Activated gamma-delta T cell treated with anti-CD3 and anti-CD28 coated beads, Interleukin-2, amount 50 U/mL, for 16 hours (primary cell): ENCODE data around the gene SORCS1.

Experiments
- DNase-seq: peaks from one replicate; pipeline ENCODE4 v3.0.0-alpha.2; 2020; ENCODE audit warnings: low read depth

Gene SORCS1

GRCh38 chr10:106734220-106734619 lies 430.3 kb downstream of the SORCS1 start:
- DNase-seq, result no peak

GRCh38 chr10:106728232-106728631 lies 436.3 kb downstream of the SORCS1 start:
- DNase-seq, result no peak

GRCh38 chr10:106727170-106727569 lies 437.3 kb downstream of the SORCS1 start:
- no peak for DNase-seq

- no peak for DNase-seq
These were observed 442.0 kb downstream of the SORCS1 start for GRCh38 chr10:106722524-106722923.

GRCh38 chr10:106720683-106721082 lies 443.8 kb downstream of the SORCS1 start:
- DNase-seq, result no peak

GRCh38 chr10:106716381-106716780 lies 448.1 kb downstream of the SORCS1 start:
- no peak for DNase-seq

GRCh38 chr10:106714734-106715555 lies 449.6 kb downstream of the SORCS1 start:
- DNase-seq, result no peak

- DNase-seq, result no peak
These were observed 450.7 kb downstream of the SORCS1 start for GRCh38 chr10:106713846-106714245.

- DNase-seq, result no peak
These were observed 451.5 kb downstream of the SORCS1 start for GRCh38 chr10:106712988-106713387.

GRCh38 chr10:106711313-106711906 lies 453.1 kb downstream of the SORCS1 start:
- DNase-seq, result no peak

GRCh38 chr10:106708506-106708905 lies 456.0 kb downstream of the SORCS1 start:
- no peak for DNase-seq

- DNase-seq, result no peak
These were observed 456.8 kb downstream of the SORCS1 start for GRCh38 chr10:106707657-106708056.

- DNase-seq, result no peak
These were observed 458.4 kb downstream of the SORCS1 start for GRCh38 chr10:106706127-106706526.

- DNase-seq, result no peak
These were observed 458.8 kb downstream of the SORCS1 start for GRCh38 chr10:106705681-106706100.

GRCh38 chr10:106696239-106696638 lies 468.3 kb downstream of the SORCS1 start:
- DNase-seq, result no peak

GRCh38 chr10:106694696-106695095 lies 469.8 kb downstream of the SORCS1 start:
- no peak for DNase-seq

GRCh38 chr10:106682175-106682574 lies 482.3 kb downstream of the SORCS1 start:
- no peak for DNase-seq

- DNase-seq, result no peak
These were observed 484.4 kb downstream of the SORCS1 start for GRCh38 chr10:106680061-106680460.

GRCh38 chr10:106679314-106679713 lies 485.2 kb downstream of the SORCS1 start:
- DNase-seq, result no peak

- DNase-seq, result no peak
These were observed 491.9 kb downstream of the SORCS1 start for GRCh38 chr10:106672517-106673175.

- DNase-seq, result no peak
These were observed 502.8 kb downstream of the SORCS1 start for GRCh38 chr10:106661767-106662140.

GRCh38 chr10:106661133-106661766 lies 503.3 kb downstream of the SORCS1 start:
- no peak for DNase-seq

GRCh38 chr10:106660550-106660949 lies 504.0 kb downstream of the SORCS1 start:
- DNase-seq, result no peak
